WERI-Rb-1 (cell line): ENCODE measurements around the gene TSEN54.

Experiments used
- DNase-seq: peaks from one replicate; pipeline ENCODE4 v3.0.0-alpha.2; 2020
- H3K27ac ChIP-seq: fragments of 250-450 bp; sonication (Bioruptor Pico); 2 replicates; pipeline ENCODE4 v1.5.1; 2020; ENCODE audit warnings: mild to moderate bottlenecking, moderate library complexity
- H3K27me3 ChIP-seq: fragments of 250-450 bp; sonication (Bioruptor Pico); 2 replicates; pipeline ENCODE4 v1.5.1; 2021; ENCODE audit warnings: mild to moderate bottlenecking, low read depth, moderate library complexity; ENCODE audit not compliant: insufficient read depth, severe bottlenecking
- H3K36me3 ChIP-seq: fragments of 250-450 bp; sonication (Bioruptor Pico); 2 replicates; pipeline ENCODE4 v1.5.1; 2020; ENCODE audit warnings: mild to moderate bottlenecking, moderate library complexity
- H3K4me3 ChIP-seq: 2 replicates; pipeline ENCODE4 v1.5.1; 2011; ENCODE audit warnings: low read depth, mild to moderate bottlenecking, control low read depth, low read length
- H3K9me3 ChIP-seq: fragments of 250-450 bp; sonication (Bioruptor Pico); 2 replicates; pipeline ENCODE4 v1.5.1; 2021; ENCODE audit warnings: mild to moderate bottlenecking, moderate library complexity; ENCODE audit not compliant: severe bottlenecking
- CTCF ChIP-seq: IDR thresholded peaks from 2 replicates; pipeline ENCODE4 v1.5.1; 2011; ENCODE audit warnings: low read depth, mild to moderate bottlenecking, control low read depth, inconsistent platforms, low read length

TSEN54 gene

GRCh38 chr17:75568412-75569255 lies 52.3 kb downstream of the TSEN54 start:
- no peak for TF ChIP-seq CTCF
- Histone ChIP-seq H3K36me3 (peaks cover 95% of the 10 kb centered on the region), H3K9me3 (no peaks in the 10 kb centered on the region), H3K27me3 (no peaks in the 10 kb centered on the region), H3K27ac (no peak overlapping the region), H3K4me3 (no peak overlapping the region)
- DNase-seq: no peak

GRCh38 chr17:75570034-75570676 lies 53.8 kb downstream of the TSEN54 start:
- Histone ChIP-seq H3K27ac (no peak overlapping the region), H3K36me3 (peaks cover 92% of the 10 kb centered on the region), H3K4me3 (no peak overlapping the region), H3K9me3 (no peaks in the 10 kb centered on the region), H3K27me3 (no peaks in the 10 kb centered on the region)
- TF ChIP-seq CTCF: no peak
- peak; percentile 9 for DNase-seq

- peaks cover 92% of the 10 kb centered on the region for H3K36me3 ChIP-seq
- H3K27ac ChIP-seq: no peak overlapping the region
- H3K4me3 ChIP-seq: no peak overlapping the region
- TF ChIP-seq CTCF: no peak
- H3K27me3 ChIP-seq: no peaks in the 10 kb centered on the region
- peak; percentile 10 for DNase-seq
- H3K9me3 ChIP-seq: no peaks in the 10 kb centered on the region
These were observed 54.4 kb downstream of the TSEN54 start for GRCh38 chr17:75570772-75571171.

GRCh38 chr17:75571197-75571884 lies 55.0 kb downstream of the TSEN54 start:
- Histone ChIP-seq H3K9me3 (no peaks in the 10 kb centered on the region), H3K36me3 (peaks cover 92% of the 10 kb centered on the region), H3K27me3 (no peaks in the 10 kb centered on the region), H3K27ac (no peak overlapping the region), H3K4me3 (no peak overlapping the region)
- TF ChIP-seq CTCF: no peak
- no peak for DNase-seq

- TF ChIP-seq CTCF: no peak
- DNase-seq: no peak
- no peak overlapping the region for H3K4me3 ChIP-seq
- no peak overlapping the region for H3K27ac ChIP-seq
- peaks cover 86% of the 10 kb centered on the region for H3K36me3 ChIP-seq
- H3K9me3 ChIP-seq: no peaks in the 10 kb centered on the region
- no peaks in the 10 kb centered on the region for H3K27me3 ChIP-seq
These were observed 55.5 kb downstream of the TSEN54 start for GRCh38 chr17:75571885-75572215.
